Right ventricle myocardium inferior (tissue), 1 donor: Measurements from ENCODE around the gene WDR41. TPM values are rescaled to one million over a fixed set of nuclear protein-coding genes. Genes with fewer than 3 reads are reported as not detected.
A peak's percentile ranks its signal among the peaks of the same experiment; 100 is the strongest.

ENCODE experiments used
- ATAC-seq: fragments of 200-7000 bp; cut with Tn5 transposase; one replicate; pipeline ENCODE4 v1.9.1; 2020; ENCODE audit warnings: mild to moderate bottlenecking, moderate library complexity
- DNase-seq: peaks from one replicate; pipeline ENCODE4 v3.0.0; 2021; ENCODE audit errors: missing footprints
- intact Hi-C: fragments of 100-400 bp; cut with DNase I; formaldehyde crosslinking; loops from one replicate; pipeline ENCODE4 v1.11.0; 2022
- total RNA-seq: library from RNA; stranded (reverse); fragmentation: NEBNext Ultra II Directional; extraction: Animal tissue kit (Norgen Biotek cat#: 25700); gene quantifications from one replicate; pipeline ENCODE4 v1.2.1, GENCODE V29; 2021
- donor health status: DM: no; HTN: yes; CAD: no; lungs with severe emphysema.

Gene WDR41
- total RNA-seq, 1 donor from 2014 or later: 28.3 TPM

DNA sequence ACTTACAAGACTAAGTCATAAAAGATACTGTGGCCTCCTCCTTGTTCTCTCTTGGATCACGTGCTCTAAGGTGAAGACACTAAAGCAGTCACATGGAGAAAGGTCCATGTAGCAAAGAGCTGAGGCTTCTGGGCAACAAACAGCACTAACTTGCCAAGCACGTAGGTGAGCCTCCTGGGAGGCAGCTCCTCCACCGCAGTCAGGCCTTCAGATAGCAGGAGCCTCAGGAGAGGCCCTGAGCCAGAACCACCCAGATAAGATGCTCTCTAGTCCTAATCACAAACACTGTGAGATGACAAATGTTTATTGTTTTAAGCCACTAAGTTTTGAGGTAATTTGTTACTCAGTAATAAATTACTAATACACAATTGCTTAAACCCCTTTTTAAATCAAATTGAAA lies 38.0 kb downstream of the WDR41 start:
- intact Hi-C loops: no loop called here
- DNase-seq (no peak), ATAC-seq (no peak)

DNA sequence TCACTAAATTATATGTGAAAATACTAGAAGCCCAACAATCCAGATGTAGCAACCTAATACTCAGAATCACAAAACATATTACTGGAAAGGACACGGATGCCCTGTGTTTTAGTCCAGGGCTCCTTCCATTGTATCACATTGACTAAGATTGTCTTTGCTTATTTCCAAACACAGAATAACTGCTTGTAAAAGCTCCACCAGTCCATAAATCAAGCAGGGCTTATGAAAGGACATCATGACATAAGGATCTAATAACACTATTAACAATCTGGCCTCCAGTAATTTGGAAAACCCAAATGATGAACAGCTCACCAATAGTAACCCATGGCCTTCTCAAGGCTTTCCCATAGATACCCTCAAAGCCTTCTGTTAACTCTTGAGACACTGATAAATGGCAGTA lies 39.8 kb downstream of the WDR41 start:
- DNase-seq: no peak
- intact Hi-C loops: no loop called here
- ATAC-seq: no peak

DNA sequence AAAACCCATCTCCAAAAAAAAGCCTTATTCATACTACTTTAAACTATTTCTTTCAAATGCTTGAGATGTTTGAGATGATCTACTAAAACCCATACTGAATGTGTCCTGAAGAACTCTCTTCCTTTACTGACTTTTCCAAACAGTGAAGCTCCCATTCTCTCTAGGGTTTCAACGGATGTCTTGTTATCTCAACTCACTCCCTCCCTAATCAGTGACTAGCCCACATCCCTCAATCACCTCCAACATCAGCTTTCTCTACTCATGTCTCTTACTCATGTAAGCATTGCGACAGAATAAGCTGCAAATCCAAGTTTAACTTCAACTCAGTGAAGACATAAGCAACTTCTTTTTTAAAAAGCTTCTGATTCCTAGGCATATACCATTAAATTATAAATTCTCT lies 42.1 kb downstream of the WDR41 start:
- no peak for ATAC-seq
- intact Hi-C loops: no loop called here
- DNase-seq: no peak

DNA sequence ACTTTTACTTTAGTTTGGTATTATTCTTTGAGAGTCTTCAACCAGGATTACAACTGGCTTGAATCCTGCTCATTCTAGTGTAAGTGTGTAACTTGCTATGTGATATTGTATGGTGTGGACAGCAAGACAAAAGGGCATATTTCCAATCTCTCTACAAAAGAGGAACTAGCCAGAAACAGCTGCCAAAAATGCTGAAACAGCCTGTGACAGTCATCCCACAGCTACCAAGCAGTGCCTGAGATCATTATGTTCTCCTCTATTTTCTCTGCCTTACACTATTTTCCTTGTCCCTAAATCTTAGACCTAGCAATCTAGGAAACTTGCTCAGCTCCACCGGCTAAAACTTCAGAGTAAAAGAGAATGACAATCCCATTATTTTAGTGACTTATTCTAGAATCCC lies 42.8 kb downstream of the WDR41 start:
- ATAC-seq (peak; percentile 84), DNase-seq (no peak)
- intact Hi-C loops: no loop called here

DNA sequence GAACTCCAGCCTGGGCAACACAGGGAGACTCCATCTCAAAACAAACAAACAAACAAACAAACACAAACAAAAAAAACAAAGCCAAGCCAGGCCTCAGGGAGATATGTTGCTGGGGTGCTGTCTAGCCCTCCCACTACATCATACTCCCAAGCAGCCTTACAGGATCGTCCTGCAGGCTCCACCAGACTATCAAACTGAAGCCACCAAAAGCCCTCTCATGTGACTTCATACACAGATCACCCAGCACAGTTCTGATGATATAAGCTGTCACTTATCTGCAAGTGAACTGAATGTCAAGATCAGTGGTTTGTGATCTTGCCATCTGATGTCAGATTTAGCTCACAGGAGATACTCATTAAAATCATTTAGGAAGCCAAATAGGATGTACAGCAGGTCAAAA lies 43.3 kb downstream of the WDR41 start:
- no peak for DNase-seq
- no peak for ATAC-seq
- intact Hi-C loops: no loop called here

DNA sequence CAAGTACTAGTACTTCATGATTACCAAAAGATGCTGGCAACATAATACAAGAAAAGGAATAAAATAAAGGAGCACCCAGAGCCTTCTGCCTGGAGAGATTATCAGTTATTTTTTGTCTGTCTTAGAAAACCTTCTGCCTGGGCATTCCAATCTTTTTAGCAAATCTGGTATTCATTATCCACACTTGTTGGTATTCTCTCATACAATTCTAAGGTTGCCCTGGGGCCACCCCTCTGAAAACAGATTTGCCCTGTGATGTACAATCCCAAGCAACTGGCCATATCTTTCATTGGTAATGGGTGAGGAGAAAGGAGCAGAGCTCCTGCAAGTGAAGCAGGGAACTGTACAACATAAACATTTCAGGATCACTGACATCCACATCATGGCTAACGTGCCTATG lies 47.8 kb downstream of the WDR41 start:
- intact Hi-C loops: no loop called here
- DNase-seq: no peak
- ATAC-seq: no peak

DNA sequence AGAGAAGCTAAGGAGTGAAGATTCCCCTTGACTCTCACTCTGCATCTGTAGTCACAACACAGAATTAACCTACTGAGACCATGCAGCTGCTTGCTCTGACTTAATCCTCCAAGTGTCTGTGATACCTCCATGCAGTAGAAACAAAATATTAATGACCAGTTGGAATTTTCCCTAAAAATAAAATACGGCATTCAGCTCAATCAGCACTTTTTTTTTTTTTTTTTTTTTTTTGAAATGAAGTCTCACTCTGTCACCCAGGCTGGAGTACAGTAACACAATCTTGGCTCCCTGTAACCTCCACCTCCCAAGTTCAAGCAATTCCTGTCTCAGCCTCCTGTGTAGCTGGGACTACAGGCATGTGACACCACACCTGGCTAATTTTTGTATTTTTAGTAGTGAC lies 48.4 kb downstream of the WDR41 start:
- intact Hi-C loops: no loop called here
- ATAC-seq: no peak
- no peak for DNase-seq

DNA sequence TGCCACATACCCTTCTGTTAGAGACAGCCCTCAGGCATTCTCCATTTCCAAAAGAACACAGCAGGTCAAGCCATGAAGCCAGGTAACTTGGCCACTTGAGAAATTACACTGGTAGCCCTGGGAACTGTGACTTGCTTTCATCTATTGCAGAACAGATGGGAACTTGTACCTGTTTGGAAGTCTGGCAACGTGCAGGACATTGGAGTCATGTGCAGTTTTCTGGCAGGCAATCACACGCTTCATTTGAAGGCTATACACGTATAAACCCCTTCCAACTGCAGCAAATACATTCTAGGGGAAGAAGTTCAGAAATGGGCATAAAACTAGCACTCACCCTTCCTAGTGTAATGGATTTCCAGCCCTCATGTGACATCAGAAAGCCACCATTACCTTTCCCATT lies 54.0 kb downstream of the WDR41 start:
- ATAC-seq: no peak
- DNase-seq: no peak
- intact Hi-C loops: no loop called here

DNA sequence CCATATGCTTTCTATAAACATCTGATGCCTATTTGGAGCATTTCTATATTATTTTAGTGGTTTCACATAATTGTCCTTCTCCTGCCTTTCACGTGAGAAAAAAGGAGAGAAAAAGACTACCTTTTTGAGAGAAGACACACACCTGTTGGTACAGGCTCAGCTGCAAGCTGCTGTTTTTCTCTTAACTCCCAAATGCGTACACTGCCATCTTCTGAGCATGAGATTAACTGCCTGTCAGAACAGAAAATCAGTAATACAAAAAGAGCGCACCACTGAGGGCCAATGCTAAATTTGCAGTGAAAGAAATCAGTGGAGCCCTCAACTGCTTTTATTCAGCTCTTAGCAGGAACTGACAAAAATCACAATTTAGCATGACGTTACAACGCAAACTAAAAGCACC lies 54.9 kb downstream of the WDR41 start:
- intact Hi-C loops: no loop called here
- ATAC-seq: no peak

DNA sequence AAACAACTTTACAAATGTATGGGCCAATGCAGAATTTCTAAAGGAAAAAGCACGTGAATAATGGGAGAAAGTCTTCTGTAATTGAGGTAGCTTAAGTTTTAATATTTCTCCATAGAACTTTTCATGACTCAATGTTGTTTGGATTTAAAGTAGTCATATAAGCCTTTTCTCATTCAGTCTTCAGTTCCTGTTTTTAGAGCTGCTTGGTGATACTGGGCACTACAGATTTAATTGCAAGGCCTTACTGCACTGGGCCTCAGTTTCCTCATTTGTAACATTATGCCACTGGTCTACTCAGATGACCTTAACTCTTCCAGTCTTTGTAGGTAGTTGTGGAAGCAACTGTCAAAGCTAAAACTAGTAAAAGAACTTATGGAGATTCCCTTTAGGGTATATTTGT lies 60.4 kb downstream of the WDR41 start:
- DNase-seq (no peak), ATAC-seq (no peak)
- intact Hi-C loops: no loop called here

More for the DNA sequence above, 54.9 kb downstream of the WDR41 start:
- DNase-seq: no peak

DNA sequence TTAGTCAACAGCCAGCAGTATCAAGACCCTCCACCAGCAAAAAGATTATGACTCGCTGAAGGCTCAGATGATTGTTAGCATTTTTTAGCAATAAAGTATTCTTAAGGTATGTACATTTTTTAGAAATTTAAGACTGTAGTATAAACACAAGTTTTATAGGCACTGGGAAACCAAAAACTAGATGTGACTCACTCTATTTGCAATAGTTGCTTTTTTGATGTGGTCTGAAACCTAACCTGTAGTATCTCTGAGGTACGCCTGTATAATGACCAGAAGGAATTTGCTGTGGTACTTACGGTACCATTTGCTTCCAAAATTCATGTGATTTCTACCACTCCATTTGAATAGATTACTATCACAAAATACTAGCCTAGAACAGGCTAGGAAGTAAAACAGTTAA lies 60.8 kb downstream of the WDR41 start:
- ATAC-seq: no peak
- intact Hi-C loops: no loop called here

DNA sequence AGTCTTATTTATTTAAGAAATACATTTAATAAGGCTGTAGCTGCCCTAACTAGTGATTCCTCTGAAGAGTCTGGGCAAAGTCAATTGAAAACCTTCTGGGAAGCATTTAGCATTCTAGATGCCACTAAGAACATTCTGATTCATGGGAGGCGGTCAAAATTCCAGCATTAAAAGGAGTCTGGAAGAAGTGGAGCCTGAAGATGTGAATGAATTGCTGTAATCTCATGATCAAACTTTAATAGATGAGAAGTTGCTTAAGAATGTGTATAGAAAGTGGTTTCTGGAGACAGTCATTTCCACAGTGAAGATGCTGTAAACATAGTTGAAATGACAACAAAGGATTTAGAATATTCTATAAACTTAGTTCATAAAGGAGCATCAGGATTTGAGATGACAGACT lies 61.4 kb downstream of the WDR41 start:
- DNase-seq: no peak
- intact Hi-C loops: no loop called here
- ATAC-seq: no peak

More for the DNA sequence above, 60.8 kb downstream of the WDR41 start:
- DNase-seq: no peak

DNA sequence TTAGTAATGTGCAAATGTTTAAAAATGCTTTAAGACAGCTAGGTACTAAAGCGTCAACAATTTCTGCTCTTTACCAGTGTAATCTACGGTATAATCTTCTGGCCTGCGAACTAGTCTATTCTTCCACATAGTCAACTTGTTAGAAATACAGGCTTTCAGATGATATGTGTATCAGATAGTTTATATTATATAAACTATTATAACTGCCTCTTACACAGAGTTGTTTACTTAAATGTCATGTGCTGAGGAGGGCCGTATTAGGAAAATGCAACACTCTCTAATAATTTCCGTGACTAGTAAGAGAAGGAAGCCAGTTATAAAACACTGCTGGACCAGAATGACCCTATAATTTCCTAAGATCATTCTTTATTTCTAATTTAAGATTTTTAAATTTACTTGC lies 63.6 kb downstream of the WDR41 start:
- DNase-seq (no peak), ATAC-seq (no peak)
- intact Hi-C loops: no loop called here

DNA sequence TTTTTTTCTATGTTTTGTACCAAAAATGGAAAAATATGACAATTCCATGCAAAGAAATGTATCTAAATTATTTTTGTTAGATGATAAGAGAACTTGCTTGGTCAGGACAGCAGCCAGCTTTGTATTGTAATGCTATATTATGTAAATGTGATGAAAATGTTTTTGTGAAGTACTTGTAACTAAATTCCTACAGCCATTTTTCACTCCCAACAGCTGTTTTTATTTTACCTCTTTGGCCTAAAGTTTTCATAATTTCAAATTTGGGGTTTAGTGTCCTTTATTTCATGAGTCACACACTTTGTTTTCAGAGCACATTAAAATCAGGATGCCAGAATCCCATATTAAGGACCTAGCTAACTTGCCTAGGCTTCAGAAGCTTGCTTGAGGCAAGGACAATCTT lies 64.1 kb downstream of the WDR41 start:
- ATAC-seq (no peak), DNase-seq (no peak)
- intact Hi-C loops: no loop called here

DNA sequence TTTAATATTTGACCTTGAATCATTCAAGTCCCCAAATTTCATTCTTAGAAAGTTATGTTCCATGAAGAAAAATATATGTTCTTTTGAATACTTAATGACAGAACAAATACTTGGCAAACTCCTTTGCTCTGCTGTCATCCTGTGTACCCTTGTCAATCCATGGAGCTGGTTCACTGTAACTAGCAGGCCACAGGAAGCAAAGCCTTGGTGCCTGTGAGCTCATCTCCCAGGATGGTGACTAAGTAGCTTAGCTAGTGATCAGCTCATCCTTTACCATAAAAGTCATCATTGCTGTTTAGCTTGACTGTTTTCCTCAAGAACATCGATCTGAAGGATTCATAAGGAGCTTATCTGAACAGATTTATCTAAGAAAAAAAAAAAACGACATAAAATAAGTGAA lies 65.4 kb downstream of the WDR41 start:
- intact Hi-C loops: no loop called here
- no peak for ATAC-seq
- no peak for DNase-seq

DNA sequence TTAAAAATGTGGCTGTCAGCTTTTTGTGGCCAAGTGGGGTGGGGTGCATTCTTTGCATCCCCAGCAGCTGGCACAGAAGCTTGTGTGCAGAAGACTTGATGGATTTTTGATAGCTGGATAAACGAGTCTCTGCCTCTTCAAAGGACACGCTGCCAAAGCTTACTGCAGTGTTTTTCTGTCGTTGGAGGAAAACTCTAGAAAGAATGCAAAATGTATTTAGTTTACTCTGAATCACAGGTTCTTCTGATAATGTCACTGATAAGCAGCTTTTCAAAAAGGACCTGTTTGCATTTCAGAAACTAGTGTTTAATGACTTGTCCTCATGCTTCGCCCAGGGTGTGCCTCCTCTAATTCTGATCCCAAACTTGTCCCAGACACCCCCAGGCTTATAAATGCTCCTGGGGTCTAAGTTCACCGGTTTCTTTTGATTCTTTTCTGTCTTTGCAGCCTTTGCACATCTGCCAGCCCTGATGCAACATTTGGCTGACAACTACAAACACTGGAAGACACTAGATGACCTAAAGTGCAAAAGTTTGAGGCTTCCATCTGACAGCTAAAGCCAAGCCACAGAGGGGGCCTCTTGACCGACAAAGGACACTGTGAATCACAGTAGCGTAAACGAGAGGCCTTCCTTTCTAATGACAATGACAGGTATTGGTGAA lies 66.0 kb downstream of the WDR41 start:
- intact Hi-C loops: no loop called here
- DNase-seq: no peak
- no peak for ATAC-seq

DNA sequence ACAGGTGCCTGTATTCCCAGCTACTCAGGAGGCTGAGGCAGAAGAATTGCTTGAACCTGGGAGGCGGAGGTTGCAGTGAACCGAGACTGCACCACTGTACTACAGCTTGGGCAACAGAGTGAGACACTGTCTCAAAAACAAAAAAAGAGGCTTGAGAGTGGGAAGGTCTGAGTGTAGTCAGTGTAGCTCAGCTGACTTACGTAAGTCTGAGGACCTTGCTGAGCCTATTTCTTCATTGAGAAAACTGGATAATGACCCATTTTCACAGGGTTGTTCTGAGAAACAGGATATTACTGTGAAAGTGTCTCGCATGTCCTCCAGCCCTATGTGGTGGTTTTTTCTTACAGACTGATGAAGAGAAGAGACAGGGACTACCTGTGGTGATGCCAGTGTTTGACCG lies 66.7 kb downstream of the WDR41 start:
- no peak for DNase-seq
- ATAC-seq: no peak
- intact Hi-C loops: no loop called here

DNA sequence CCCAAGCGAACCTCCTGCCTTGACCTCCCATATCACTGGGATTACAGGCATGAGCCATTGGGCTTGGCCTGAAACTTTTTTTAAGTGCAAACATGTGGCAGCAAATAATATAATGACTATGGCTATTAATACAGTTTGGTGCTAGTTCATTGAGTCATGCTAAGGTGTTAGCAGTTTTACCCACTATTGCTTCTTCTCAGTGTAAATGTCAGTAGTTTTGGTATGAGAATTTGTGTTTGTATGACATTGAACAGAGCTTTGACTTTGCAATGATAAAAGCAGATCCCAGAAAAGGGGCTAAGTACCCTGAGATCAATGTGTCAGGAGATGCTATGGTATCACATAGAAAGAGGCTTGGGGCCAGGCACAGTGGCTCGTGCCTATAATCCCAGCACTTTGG lies 67.2 kb downstream of the WDR41 start:
- intact Hi-C loops: no loop called here
- DNase-seq (no peak), ATAC-seq (no peak)

DNA sequence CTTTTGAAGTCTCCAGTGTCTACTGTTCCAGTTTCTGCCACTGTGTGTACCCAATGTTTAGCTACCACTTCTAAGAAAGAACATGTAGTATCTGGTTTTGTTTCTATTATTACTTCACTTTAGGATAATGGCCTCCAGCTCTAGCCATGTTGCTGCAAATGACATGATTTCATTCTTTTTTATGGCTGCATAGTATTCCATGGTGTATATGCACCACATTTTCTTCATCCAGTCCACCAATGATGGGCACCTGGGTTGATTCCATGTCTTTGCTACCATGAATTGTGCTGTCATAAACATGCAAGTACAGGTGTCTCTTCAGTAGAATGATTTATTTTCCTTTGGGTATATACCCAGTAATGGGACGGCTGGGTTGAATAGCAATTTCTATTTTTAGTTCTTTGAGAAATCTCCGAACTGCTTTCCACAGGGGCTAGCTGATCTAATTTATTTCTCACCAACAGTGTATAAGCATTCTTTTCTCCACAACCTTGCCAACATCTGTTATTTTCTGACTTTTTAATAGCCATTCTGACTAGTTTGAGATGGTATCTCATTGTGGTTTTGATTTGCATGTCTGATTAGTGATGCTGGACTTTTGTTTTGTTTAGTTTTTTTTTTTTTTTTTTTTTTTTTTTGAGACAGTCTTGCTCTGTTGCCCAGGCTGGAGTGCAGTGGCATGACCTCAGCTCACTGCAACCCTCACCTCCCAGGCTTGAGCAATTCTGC lies 68.9 kb downstream of the WDR41 start:
- DNase-seq: no peak
- intact Hi-C loops: no loop called here
- no peak for ATAC-seq

DNA sequence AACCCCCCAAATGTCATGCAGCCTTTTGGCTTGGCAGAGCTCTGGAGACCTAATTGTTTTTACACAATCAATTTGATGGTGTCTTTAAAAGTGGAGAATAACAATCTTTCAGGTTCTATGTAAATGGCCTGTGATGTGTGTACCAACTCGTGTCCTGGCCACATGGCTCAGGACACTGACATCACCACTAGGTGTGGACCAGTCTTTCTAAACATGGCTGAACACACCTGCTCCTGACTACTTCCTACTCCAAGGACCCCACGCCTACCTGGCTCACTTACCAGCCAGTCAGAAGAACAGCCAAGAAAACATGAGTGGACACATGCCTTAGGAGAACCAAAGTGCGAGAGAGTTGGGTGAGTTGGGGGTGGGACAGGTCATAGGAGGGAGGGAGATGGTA lies 71.2 kb downstream of the WDR41 start:
- DNase-seq (no peak), ATAC-seq (no peak)
- intact Hi-C loops: no loop called here
